OCI-LY1 (cell line): ENCODE data around the gene UROC1.

Experiments used
- EZH2 ChIP-seq: fragments of 200-600 bp; sonication (generic), shearing (Covaris generic); IDR thresholded peaks from 2 replicates; pipeline ENCODE4 v1.8.0; 2017; ENCODE audit warnings: borderline replicate concordance, mixed run types, mild to moderate bottlenecking, antibody characterized with exemption, low read length, moderate library complexity, mixed read lengths
- TF ChIP-seq, protein P1 (sequence below): fragments of 200-600 bp; sonication (generic), shearing (Covaris generic); IDR thresholded peaks from 2 replicates; pipeline ENCODE4 v1.5.1; 2017; ENCODE audit warnings: mild to moderate bottlenecking, antibody characterized with exemption, low read length, moderate library complexity, mixed read lengths

DNA sequence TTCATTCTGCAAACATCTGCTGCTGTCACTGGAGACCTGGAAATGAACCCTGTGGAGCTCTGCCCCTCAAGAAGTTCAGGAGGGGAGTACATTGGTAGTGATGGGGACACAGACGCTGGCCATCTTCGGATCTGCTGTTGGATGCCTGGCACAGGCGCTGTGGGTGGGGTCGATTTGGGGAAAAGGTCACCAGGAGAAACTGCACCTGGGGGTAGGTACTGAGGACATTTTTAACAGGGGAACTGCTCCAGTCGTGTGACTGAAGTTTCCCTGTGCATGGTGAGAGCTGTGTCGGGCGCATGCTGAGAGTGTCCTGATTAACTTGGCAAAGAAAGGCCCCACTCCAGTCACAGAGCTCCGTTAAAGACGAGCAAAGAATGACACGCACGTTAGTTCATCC is 3.4 kb downstream of the UROC1 start:
- TF ChIP-seq EZH2: no peak
- TF ChIP-seq, protein P1, sequence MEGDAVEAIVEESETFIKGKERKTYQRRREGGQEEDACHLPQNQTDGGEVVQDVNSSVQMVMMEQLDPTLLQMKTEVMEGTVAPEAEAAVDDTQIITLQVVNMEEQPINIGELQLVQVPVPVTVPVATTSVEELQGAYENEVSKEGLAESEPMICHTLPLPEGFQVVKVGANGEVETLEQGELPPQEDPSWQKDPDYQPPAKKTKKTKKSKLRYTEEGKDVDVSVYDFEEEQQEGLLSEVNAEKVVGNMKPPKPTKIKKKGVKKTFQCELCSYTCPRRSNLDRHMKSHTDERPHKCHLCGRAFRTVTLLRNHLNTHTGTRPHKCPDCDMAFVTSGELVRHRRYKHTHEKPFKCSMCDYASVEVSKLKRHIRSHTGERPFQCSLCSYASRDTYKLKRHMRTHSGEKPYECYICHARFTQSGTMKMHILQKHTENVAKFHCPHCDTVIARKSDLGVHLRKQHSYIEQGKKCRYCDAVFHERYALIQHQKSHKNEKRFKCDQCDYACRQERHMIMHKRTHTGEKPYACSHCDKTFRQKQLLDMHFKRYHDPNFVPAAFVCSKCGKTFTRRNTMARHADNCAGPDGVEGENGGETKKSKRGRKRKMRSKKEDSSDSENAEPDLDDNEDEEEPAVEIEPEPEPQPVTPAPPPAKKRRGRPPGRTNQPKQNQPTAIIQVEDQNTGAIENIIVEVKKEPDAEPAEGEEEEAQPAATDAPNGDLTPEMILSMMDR: no peak
